NB4 (cell line): ENCODE data around the gene PCNX2.

Source experiments
- DNase-seq: peaks from one replicate; pipeline ENCODE4 v3.0.0; 2010; ENCODE audit warnings: low read depth
- H3K4me3 ChIP-seq: one replicate; pipeline ENCODE4 v1.5.1; 2011; ENCODE audit warnings: mild to moderate bottlenecking, low read depth, low read length, moderate library complexity
- CTCF ChIP-seq: IDR thresholded peaks from one replicate; pipeline ENCODE4 v1.5.1; 2012; ENCODE audit warnings: low read depth, low read length
- MAX ChIP-seq: IDR thresholded peaks from 2 replicates; pipeline ENCODE4 v1.6.1; 2011; ENCODE audit warnings: low read depth, low read length
- MYC ChIP-seq: IDR thresholded peaks from 2 replicates; pipeline ENCODE4 v1.6.1; 2011; ENCODE audit warnings: low read depth, low read length
- POLR2A ChIP-seq: IDR thresholded peaks from 2 replicates; pipeline ENCODE4 v1.6.1; 2011; ENCODE audit warnings: mild to moderate bottlenecking; ENCODE audit not compliant: insufficient read length; ENCODE audit errors: extremely low read depth

The PCNX2 gene

GRCh38 chr1:232995189-232995588, 300.3 kb downstream of the PCNX2 start:
- no peak for DNase-seq
- H3K4me3 ChIP-seq = no peak overlapping the region
- no peak for TF ChIP-seq MYC
- no peak for TF ChIP-seq POLR2A
- no peak for TF ChIP-seq CTCF
- TF ChIP-seq MAX = no peak

- no peak for DNase-seq
- H3K4me3 ChIP-seq = no peak overlapping the region
- TF ChIP-seq MAX (no peak), CTCF (no peak), MYC (no peak), POLR2A (no peak)
Observed at GRCh38 chr1:232993555-232993954, 302.0 kb downstream of the PCNX2 start.

- TF ChIP-seq POLR2A (no peak), MAX (no peak), CTCF (no peak), MYC (no peak)
- no peak overlapping the region for H3K4me3 ChIP-seq
- no peak for DNase-seq
Observed at GRCh38 chr1:232992227-232992626, 303.3 kb downstream of the PCNX2 start.

GRCh38 chr1:232991238-232991637, 304.3 kb downstream of the PCNX2 start:
- H3K4me3 ChIP-seq = no peak overlapping the region
- TF ChIP-seq POLR2A (no peak), CTCF (no peak), MYC (no peak), MAX (no peak)
- no peak for DNase-seq

GRCh38 chr1:232990176-232991128, 305.1 kb downstream of the PCNX2 start:
- DNase-seq = no peak
- TF ChIP-seq MAX (no peak), CTCF (no peak), POLR2A (no peak), MYC (no peak)
- H3K4me3 ChIP-seq = no peak overlapping the region
